ENCODE measurements around the gene SPINK8.

SPINK8 gene

DNA sequence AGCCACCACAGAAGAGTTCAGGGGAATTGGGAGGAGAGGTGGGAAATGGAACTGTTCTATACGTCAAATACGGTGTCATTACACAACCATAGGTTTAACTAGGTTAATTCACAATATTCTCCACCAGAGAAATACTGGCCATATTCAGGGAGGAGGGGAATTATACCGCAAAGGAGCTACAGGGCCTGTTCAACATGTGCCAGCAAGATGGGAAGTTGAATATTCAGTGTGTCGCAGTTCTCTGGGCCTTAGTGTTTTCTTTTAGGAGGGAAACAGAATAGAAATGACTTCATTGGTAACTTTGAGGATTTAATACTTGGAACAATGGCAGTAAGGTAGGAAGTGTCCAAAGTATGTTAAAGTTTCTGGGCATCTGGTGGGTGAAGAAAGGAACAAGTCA, 20.5 kb upstream of the SPINK8 start:
- no peak for TF ChIP-seq SIN3A (IDR thresholded peaks at IDR 0.05; ENCODE audit: borderline replicate concordance, insufficient read depth, low read length)
- no peak for TF ChIP-seq FOXP2 (optimal IDR thresholded peaks at IDR 0.05; ENCODE audit: borderline replicate concordance, extremely low read depth, extremely low read length, insufficient read depth)

DNA sequence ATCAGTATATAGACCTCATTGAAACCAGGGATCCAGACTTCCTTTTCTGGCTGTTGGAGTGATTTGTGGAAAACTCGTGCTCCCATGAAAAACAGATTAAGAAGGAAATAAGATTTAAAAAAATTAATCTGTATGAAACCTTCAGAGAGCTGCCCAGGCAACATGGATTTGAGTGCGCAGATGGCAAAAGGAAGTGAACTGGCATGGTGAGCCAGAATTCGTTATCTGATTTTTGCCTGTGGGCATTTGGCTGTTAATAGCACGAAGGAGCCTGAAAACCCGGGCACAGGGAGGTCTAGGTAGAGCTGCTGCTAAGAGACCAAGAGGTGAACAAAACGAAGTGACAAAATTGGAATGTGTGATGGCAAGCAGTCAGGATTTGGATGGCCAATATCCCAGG, 19.1 kb upstream of the SPINK8 start:
- TF ChIP-seq POLR2AphosphoS5 (IDR thresholded peaks at IDR 0.05; ENCODE audit: low read depth, low read length) (no peak), REST (IDR thresholded peaks at IDR 0.05; ENCODE audit: insufficient read depth in 1 of 2, low read depth in 2 of 2, low read length in 2 of 2) (no peak), TAF1 (IDR thresholded peaks at IDR 0.05; ENCODE audit: borderline replicate concordance, insufficient read depth, low read length) (no peak), SIN3A (IDR thresholded peaks at IDR 0.05; ENCODE audit: borderline replicate concordance, insufficient read depth, low read length) (no peak), FOXP2 (optimal IDR thresholded peaks at IDR 0.05; ENCODE audit: borderline replicate concordance, extremely low read depth, extremely low read length, insufficient read depth) (no peak)

GRCh38 chr3:48347500-48347899, 14.0 kb upstream of the SPINK8 start:
- TF ChIP-seq TAF1 (IDR thresholded peaks at IDR 0.05; ENCODE audit: borderline replicate concordance, insufficient read depth, low read length) (no peak), POLR2AphosphoS5 (IDR thresholded peaks at IDR 0.05; ENCODE audit: low read depth, low read length) (no peak), FOXP2 (optimal IDR thresholded peaks at IDR 0.05; ENCODE audit: borderline replicate concordance, extremely low read depth, extremely low read length, insufficient read depth) (no peak), SIN3A (IDR thresholded peaks at IDR 0.05; ENCODE audit: borderline replicate concordance, insufficient read depth, low read length) (no peak), REST (IDR thresholded peaks at IDR 0.05; ENCODE audit: insufficient read depth in 1 of 2, low read depth in 2 of 2, low read length in 2 of 2) (no peak)

GRCh38 chr3:48345946-48346572, 12.6 kb upstream of the SPINK8 start:
- TF ChIP-seq TAF1 (IDR thresholded peaks at IDR 0.05; ENCODE audit: borderline replicate concordance, insufficient read depth, low read length) (no peak), FOXP2 (optimal IDR thresholded peaks at IDR 0.05; ENCODE audit: borderline replicate concordance, extremely low read depth, extremely low read length, insufficient read depth) (no peak), SIN3A (IDR thresholded peaks at IDR 0.05; ENCODE audit: borderline replicate concordance, insufficient read depth, low read length) (no peak), POLR2AphosphoS5 (IDR thresholded peaks at IDR 0.05; ENCODE audit: low read depth, low read length) (no peak), REST (IDR thresholded peaks at IDR 0.05; ENCODE audit: insufficient read depth in 1 of 2, low read depth in 2 of 2, low read length in 2 of 2) (no peak)

DNA sequence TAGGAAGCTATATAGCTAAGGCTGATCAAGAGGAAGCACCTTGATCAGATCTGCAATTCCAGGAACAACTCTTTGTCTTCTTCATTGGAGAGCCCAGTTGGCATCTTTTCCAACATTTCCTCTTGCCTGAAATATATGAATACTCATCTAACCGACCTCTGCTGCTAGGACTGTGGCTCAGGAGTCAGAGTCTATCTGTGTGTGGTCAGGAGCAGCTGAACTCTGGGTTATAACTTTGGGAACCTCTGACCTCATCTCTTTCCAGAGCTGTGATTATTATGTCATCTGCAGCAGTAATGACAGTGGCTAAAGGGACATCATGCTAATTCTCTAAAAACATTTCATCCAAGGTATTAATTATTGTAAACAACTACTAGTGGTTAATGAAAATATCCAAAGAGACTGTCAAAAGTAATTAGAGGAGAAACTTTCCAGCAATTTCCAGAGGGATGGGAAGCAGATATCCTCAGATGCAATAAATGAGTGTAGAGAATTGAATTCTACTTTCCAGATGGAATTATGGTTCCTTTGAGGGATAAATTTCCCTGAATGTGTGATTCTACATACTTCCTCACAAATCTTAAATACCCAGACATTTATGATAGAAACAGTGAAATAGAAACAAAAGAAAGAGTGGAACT, 11.5 kb upstream of the SPINK8 start:
- no peak for TF ChIP-seq REST (IDR thresholded peaks at IDR 0.05; ENCODE audit: insufficient read depth in 1 of 2, low read depth in 2 of 2, low read length in 2 of 2)
- TF ChIP-seq SIN3A (IDR thresholded peaks at IDR 0.05; ENCODE audit: borderline replicate concordance, insufficient read depth, low read length), result no peak
- no peak for TF ChIP-seq POLR2AphosphoS5 (IDR thresholded peaks at IDR 0.05; ENCODE audit: low read depth, low read length)
- no peak for TF ChIP-seq TAF1 (IDR thresholded peaks at IDR 0.05; ENCODE audit: borderline replicate concordance, insufficient read depth, low read length)
- TF ChIP-seq FOXP2 (optimal IDR thresholded peaks at IDR 0.05; ENCODE audit: borderline replicate concordance, extremely low read depth, extremely low read length, insufficient read depth), result no peak

All from PFSK-1 (cell line).